Heart right ventricle (tissue), 16 donors: Measurements from ENCODE around the gene DOCK1. TPM values are rescaled to one million over a fixed set of nuclear protein-coding genes. Genes with fewer than 3 reads are reported as not detected.

Source experiments
- ATAC-seq, 8 donors: fragments of 200-7000 bp; cut with Tn5 transposase; one replicate each; pipeline ENCODE4 v1.9.1; 2020; ENCODE audit warnings: mild to moderate bottlenecking in 8 of 8, moderate library complexity in 8 of 8, moderate number of reproducible peaks in 1 of 8
- DNase-seq, 2 donors: peaks; one replicate each; pipeline ENCODE4 v3.0.0-alpha.2; 2020
- H3K27ac ChIP-seq, 10 donors: fragments of 200-600 bp; sonication (generic) in 2 of 10; one replicate each; pipeline versions ENCODE4 v1.5.0 to v1.8.0; 2020 to 2022; ENCODE audit warnings: mild to moderate bottlenecking in 3 of 10
- H3K27me3 ChIP-seq, 7 donors: fragments of 200-600 bp; one replicate each; pipeline ENCODE4 v1.8.0; 2021 to 2022; ENCODE audit warnings: mild to moderate bottlenecking in 2 of 7
- H3K36me3 ChIP-seq, 9 donors: fragments of 200-600 bp; sonication (generic) in 1 of 9; one replicate each; pipeline versions ENCODE4 v1.5.0 to v1.8.0; 2020 to 2022; ENCODE audit warnings: mild to moderate bottlenecking in 2 of 9
- H3K4me1 ChIP-seq, 9 donors: fragments of 200-600 bp; sonication (generic) in 1 of 9; one replicate each; pipeline versions ENCODE4 v1.5.0 to v1.8.0; 2020 to 2022; ENCODE audit warnings: mild to moderate bottlenecking in 4 of 9
- H3K4me3 ChIP-seq, 10 donors: fragments of 200-600 bp; sonication (generic) in 2 of 10; one replicate each; pipeline versions ENCODE4 v1.5.0 to v1.8.0; 2020 to 2022; ENCODE audit warnings: mild to moderate bottlenecking in 7 of 10, moderate library complexity in 2 of 10
- H3K9me3 ChIP-seq, 11 donors: fragments of 200-600 bp in 10 of 11; sonication (generic) in 2 of 11; one replicate each; pipeline versions ENCODE4 v1.5.0 to v1.8.0; 2013 to 2022; ENCODE audit warnings: mild to moderate bottlenecking in 2 of 11, control low read depth in 1 of 11, moderate library complexity in 1 of 11
- CTCF ChIP-seq, 9 donors: fragments of 200-600 bp; sonication (generic) in 2 of 9; IDR thresholded peaks; one replicate each; pipeline versions ENCODE4 v1.5.0 to v1.8.0; 2021 to 2022; ENCODE audit warnings: antibody characterized with exemption in 9 of 9, mild to moderate bottlenecking in 5 of 9, moderate library complexity in 1 of 9
- WGBS, 2 donors: extraction: QIAGEN DNeasy Blood & Tissue Kit; methylation state at CpG; one replicate each; pipeline ENCODE4 v1.1.7; 2013; ENCODE audit warnings: inconsistent platforms in 1 of 2; 5-methylcytosine and 5-hydroxymethylcytosine counted together
- intact Hi-C, 10 donors: fragments of 100-400 bp; cut with DNase I; formaldehyde crosslinking; loops; one replicate each; pipeline versions ENCODE4 v1.11.1 to v1.14.2; 2022
- polyA plus RNA-seq, 2 donors: library from polyadenylated mRNA; stranded (reverse); fragments of 200-250 nt; gene quantifications; one replicate each; pipeline ENCODE4 v1.2.3, GENCODE V29; 2013
- total RNA-seq, 10 donors: library from RNA; stranded (reverse); fragmentation: NEBNext Ultra II Directional in 3 of 10; extraction: Animal tissue kit (Norgen Biotek cat#: 25700) in 3 of 10; gene quantifications; one replicate each; pipeline versions ENCODE4 v1.2.1 to v1.2.4, GENCODE V29; 2021 to 2023
- donor health status: Arrhythmogenic right ventricular cardiomyopathy.
- donor health status: ischemic (EF 13 %, LVEDD 7.1; RV severe dilation, severe dysfunction).
- donor health status: healthy with polysubstance abuse.
- donor health status: DM: no; HTN: yes; CAD: no.
- donor health status: DM: no; HTN: no; CAD: no.
- donor health status: ischemic (EF 25% LVEDD 6.9; RV normal size, moderate dysfunction).
- donor health status: ischemic (EF 25% LVEDD 5.7; RV mildly dilated, moderate dysfunction).
- donor health status: healthy.
- donor health status: DM: yes; HTN: yes; CAD: no.
- donor health status: Ischemic cardiomyopathy.
- donor health status: ischemic (EF 35%, LVEDD 5.7; RV mildly dilated, moderate dysfunction).
- donor health status: nonischemic (EF 11% LVEDD 7.7; RV severe dilation, severe dysfunction).
- donor health status: DM: yes; HTN: yes; CAD: no.
- donor health status: PGD.
- donor health status: ischemic (EF 29% LVEDD 5.4; RV normal size, mild dysfunction).
- donor health status: nonischemic (EF 23%, LVEDD 6.1; RV moderate dilation, normal function).

Gene DOCK1
- total and polyA plus RNA-seq, 12 donors = 7.8 to 26.7 (median 19.8) TPM

- intact Hi-C loops = no loop called here
- Histone ChIP-seq H3K4me1 (no peaks in the 10 kb centered on the region), H3K4me3 (no peak overlapping the region), H3K9me3 (no peaks in the 10 kb centered on the region), H3K27me3 (no peaks in the 10 kb centered on the region), H3K36me3 (peaks cover 0 to 67% (median 6%) of the 10 kb centered on the region in 9 donors), H3K27ac (no peak overlapping the region)
- DNase-seq = no peak
- TF ChIP-seq CTCF (IDR thresholded peaks at IDR 0.05) = no peak
- ATAC-seq = no peak
- 92 to 97% methylated on average over 4 of the region's 4 CpGs for WGBS, 2 donors
Measured at GRCh38 chr10:127094984-127095383, 189.8 kb downstream of the DOCK1 start.

GRCh38 chr10:127100983-127101615 is 195.9 kb downstream of the DOCK1 start:
- no peak for ATAC-seq
- Histone ChIP-seq H3K27me3 (no peaks in the 10 kb centered on the region), H3K36me3 (peaks cover 0 to 64% (median 0%) of the 10 kb centered on the region in 9 donors), H3K4me3 (no peak overlapping the region), H3K9me3 (no peaks in the 10 kb centered on the region), H3K27ac (no peak overlapping the region), H3K4me1 (no peaks in the 10 kb centered on the region)
- intact Hi-C loops = no loop called here
- no peak for DNase-seq
- TF ChIP-seq CTCF (IDR thresholded peaks at IDR 0.05) = no peak
- WGBS, 2 donors = 92 to 96% methylated on average over 10 of the region's 10 CpGs

DNA sequence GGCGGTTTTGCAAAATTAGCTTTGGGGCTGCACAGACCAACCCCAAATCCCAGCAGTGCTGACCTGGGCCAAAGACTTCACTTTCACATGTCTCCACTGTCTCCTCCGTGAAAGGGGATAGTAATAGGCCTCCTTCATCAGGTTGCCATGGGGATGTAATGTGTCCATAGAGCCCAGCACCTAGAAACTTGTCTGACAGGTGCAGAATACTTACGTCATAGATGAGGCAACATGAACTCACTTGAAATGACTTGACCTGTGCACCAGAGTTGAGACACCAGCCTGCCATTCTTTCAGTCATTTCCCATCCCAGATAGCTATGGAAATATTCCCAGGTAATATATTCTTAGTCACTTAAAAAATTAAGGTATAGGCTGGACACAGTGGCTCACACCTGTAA is 196.9 kb downstream of the DOCK1 start:
- Histone ChIP-seq H3K4me1 (no peaks in the 10 kb centered on the region), H3K36me3 (peaks cover 0 to 64% (median 4%) of the 10 kb centered on the region in 9 donors), H3K27me3 (no peaks in the 10 kb centered on the region), H3K9me3 (no peaks in the 10 kb centered on the region), H3K27ac (no peak overlapping the region), H3K4me3 (no peak overlapping the region)
- intact Hi-C loops = no loop called here
- no peak for TF ChIP-seq CTCF (IDR thresholded peaks at IDR 0.05)
- WGBS, 2 donors = 95 to 96% methylated on average over 3 of the region's 3 CpGs
- no peak for ATAC-seq
- no peak for DNase-seq

DNA sequence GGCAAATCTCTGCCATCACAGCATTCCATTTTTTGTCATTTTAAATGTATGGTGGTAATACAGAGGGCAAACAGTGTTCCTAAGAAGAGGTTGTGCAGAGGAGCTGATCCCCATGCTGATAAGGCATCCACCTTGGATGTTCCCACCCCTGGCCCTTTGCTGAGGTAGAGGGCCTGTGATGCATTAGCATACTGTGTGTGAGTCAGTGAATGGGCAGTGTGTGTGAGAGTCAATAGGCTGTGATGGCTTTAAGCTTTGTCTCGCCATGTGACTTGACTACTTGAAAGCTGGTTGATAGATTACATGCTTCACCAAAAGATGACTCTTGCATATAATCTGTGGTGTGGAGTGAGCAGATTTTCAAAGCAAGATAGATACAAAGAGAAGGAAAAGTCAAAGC is 209.9 kb downstream of the DOCK1 start:
- Histone ChIP-seq H3K27ac (no peak overlapping the region), H3K27me3 (no peaks in the 10 kb centered on the region), H3K36me3 (peaks cover 0 to 62% (median 17%) of the 10 kb centered on the region in 9 donors), H3K9me3 (no peaks in the 10 kb centered on the region), H3K4me1 (no peaks in the 10 kb centered on the region), H3K4me3 (no peak overlapping the region)
- intact Hi-C loops = no loop called here
- DNase-seq (no peak), ATAC-seq (no peak)
- 97% methylated on average over 1 of the region's 1 CpG for WGBS, 2 donors
- TF ChIP-seq CTCF (IDR thresholded peaks at IDR 0.05) = no peak
